Activated T-helper 1 cell treated with anti-CD3 and anti-CD28 coated beads, Interleukin-12 subunit alpha, Interleukin-12 subunit beta, Interleukin-2, Interleukin-4 antibody, amounts not matched to agents 30 ng/mL and 10 ng/mL and 1 ng/mL, durations not matched to agents 14 hours and 24 hours and 36 hours (primary cell): ENCODE results near the gene CCDC144A. TPM values are rescaled to one million over a fixed set of nuclear protein-coding genes. Genes with fewer than 3 reads are reported as not detected.
"Not testable (repeated sequence)": the region's sequence is repeated elsewhere in the genome, so short reads cannot be mapped to it uniquely, and the experiment has no call there.

Experiments
- DNase-seq: peaks from one replicate; pipeline ENCODE4 v3.0.0; 2021; ENCODE audit warnings: low spot score
- H3K27ac Mint-ChIP-seq: one replicate; pipeline ENCODE4 v1.8.0; 2021; ENCODE audit warnings: mild to moderate bottlenecking, mixed read lengths
- H3K27me3 Mint-ChIP-seq: one replicate; pipeline ENCODE4 v1.8.0; 2022; ENCODE audit warnings: mild to moderate bottlenecking, moderate library complexity, mixed read lengths; ENCODE audit not compliant: insufficient read depth
- H3K36me3 Mint-ChIP-seq: one replicate; pipeline ENCODE4 v1.8.0; 2021; ENCODE audit warnings: low read depth, mixed read lengths
- H3K4me1 Mint-ChIP-seq: one replicate; pipeline ENCODE4 v1.8.0; 2021; ENCODE audit warnings: low read depth, mixed read lengths
- H3K4me3 Mint-ChIP-seq: one replicate; pipeline ENCODE4 v1.8.0; 2021; ENCODE audit warnings: mild to moderate bottlenecking, moderate library complexity, mixed read lengths
- H3K9me3 Mint-ChIP-seq: one replicate; pipeline ENCODE4 v1.8.0; 2021; ENCODE audit warnings: mixed read lengths
- intact Hi-C: fragments of 100-400 bp; cut with micrococcal nuclease; formaldehyde crosslinking; loops from one replicate; pipeline ENCODE4 v1.15.1; 2024
- total RNA-seq: library from RNA; stranded (reverse); gene quantifications from 2 replicates; pipeline ENCODE4 v1.2.3, GENCODE V29; 2022

The CCDC144A gene
- total RNA-seq, 1 donor from 2014 or later = 3.1 TPM

DNA sequence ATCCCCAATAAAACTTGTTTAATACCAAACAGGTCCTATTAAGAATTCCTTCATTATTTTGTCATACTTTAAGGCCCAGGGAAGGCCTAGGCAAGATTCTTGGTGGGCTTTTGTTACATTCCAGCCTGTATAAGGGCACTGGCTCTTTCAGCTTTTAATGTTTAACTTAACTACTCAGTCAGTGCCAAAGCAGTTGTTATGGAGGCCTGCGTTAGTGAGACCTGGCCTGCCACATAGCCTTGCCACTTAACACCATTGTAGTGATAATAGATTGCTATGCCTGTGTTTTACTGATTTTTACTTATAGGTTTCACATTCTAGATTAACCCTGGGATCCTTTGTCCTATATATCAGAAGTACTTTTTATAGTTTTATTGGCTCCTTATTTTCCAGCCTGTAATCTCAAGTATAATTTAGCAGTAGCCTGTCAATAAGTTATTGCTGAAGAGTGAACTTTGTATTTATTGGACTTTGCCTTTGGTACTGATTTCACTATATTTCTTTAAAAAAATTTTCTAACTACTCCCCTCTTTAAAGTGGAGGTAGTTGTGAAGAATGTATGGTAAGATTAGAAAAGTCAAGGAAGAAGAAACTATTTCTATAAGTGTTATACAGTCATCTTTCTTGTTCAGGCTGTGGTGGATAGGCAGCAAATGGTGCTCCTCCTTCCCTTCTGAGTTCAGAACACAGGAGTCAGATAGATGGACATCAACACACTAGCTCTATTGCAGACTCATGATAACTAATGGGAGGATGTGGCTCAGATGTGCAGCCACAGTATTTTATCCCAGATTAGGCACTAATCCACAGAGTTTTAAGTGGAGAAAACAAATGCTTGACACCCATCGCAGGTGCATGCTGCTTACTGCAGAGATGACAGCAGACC lies 78.5 kb downstream of the CCDC144A start:
- H3K9me3 Mint-ChIP-seq, H3K4me3 Mint-ChIP-seq, intact Hi-C loops, DNase-seq, H3K4me1 Mint-ChIP-seq, H3K36me3 Mint-ChIP-seq, H3K27me3 Mint-ChIP-seq, H3K27ac Mint-ChIP-seq: not testable (repeated sequence)

DNA sequence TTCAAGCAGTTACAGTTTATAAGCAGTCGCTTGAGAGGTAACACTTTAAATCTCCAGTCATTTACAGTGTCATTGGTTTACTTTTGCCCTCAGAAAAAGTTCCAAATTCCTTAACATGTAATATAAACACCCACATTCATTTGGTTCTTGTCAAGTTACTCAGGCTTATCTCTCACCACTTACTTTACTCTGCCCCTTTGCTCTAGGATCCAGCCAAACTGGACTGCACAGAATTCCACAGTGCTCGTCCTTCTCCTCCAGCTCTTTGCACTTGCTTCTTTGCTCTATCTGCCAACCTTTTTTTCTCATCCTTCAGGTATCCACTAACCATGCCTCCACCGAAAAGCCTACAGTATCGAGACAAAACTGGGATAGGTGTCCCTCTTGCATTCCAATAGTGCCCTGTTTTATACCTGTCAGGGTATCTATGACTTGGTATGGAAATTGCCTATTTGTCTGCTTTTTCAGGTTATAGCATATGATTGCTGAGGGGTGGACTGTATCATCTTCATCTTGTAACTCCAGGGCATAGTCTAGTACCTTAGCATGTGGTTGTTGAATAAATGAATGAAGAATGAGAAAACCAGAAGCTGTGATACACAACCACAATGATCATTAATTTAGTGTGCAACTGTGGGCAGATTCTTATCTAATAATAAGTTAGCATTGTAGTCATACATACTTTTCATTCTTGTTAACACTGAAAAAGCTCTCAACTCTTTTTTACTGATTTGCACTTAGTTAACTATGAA lies 82.5 kb downstream of the CCDC144A start:
- intact Hi-C loops, H3K4me1 Mint-ChIP-seq, H3K4me3 Mint-ChIP-seq, H3K27ac Mint-ChIP-seq, H3K9me3 Mint-ChIP-seq, H3K27me3 Mint-ChIP-seq, DNase-seq, H3K36me3 Mint-ChIP-seq: not testable (repeated sequence)

DNA sequence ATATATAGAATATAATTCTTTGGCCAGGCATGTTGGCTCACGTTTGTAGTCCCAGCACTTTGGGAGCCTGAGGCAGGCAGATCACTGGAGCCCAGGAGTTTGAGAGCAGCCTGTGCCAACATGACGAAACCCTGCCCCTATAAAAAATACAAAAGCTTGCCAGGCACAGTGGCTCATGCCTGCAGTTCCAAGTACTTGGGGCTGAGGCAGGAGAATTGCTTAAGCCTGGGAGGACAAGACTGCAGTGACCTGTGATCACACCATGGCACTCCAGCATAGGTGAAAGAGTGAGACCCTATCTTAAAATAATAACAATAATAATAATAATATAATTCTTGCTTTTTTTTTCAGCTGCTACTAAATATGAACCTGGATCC lies 83.1 kb downstream of the CCDC144A start:
- H3K4me3 Mint-ChIP-seq, H3K9me3 Mint-ChIP-seq, H3K27me3 Mint-ChIP-seq, DNase-seq, intact Hi-C loops, H3K27ac Mint-ChIP-seq, H3K4me1 Mint-ChIP-seq, H3K36me3 Mint-ChIP-seq: not testable (repeated sequence)

GRCh38 chr17:16787851-16788250 lies 97.8 kb downstream of the CCDC144A start:
- DNase-seq, H3K27me3 Mint-ChIP-seq, H3K36me3 Mint-ChIP-seq, H3K27ac Mint-ChIP-seq, H3K9me3 Mint-ChIP-seq, H3K4me1 Mint-ChIP-seq, intact Hi-C loops, H3K4me3 Mint-ChIP-seq: not testable (repeated sequence)

DNA sequence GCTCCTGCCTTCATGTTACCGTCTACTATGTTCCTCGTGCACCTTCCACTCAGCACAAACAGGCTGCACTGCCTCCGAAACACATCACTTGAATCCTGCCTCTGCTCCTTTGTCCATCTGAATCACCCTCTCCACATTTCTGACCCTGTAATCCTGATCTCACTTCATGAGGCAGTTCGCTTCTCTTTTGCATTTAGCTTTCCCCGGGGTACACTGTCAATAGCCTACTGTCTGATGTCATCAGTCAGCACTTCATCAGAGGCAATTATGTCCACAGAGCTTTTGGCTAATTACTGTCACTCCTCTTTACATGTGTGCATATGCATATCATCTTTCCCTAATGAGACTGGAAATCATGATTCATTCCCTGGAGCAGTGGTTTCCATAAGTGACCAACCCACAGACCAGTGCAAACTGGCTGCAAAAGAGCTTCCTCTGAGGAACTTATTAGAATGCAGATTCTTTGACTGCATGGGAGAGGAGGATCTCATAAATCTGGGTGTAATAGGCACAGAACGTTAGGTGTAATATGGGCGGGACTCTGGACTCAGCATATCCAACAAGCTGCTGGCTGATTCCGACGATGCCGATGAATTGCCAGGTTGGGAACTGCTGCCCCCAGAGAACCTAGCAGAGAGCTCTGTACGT lies 99.0 kb downstream of the CCDC144A start:
- H3K36me3 Mint-ChIP-seq, DNase-seq, H3K4me3 Mint-ChIP-seq, H3K27ac Mint-ChIP-seq, H3K4me1 Mint-ChIP-seq, H3K27me3 Mint-ChIP-seq, intact Hi-C loops, H3K9me3 Mint-ChIP-seq: not testable (repeated sequence)

GRCh38 chr17:16789622-16790021 lies 99.6 kb downstream of the CCDC144A start:
- intact Hi-C loops, H3K9me3 Mint-ChIP-seq: not testable (repeated sequence)

DNA sequence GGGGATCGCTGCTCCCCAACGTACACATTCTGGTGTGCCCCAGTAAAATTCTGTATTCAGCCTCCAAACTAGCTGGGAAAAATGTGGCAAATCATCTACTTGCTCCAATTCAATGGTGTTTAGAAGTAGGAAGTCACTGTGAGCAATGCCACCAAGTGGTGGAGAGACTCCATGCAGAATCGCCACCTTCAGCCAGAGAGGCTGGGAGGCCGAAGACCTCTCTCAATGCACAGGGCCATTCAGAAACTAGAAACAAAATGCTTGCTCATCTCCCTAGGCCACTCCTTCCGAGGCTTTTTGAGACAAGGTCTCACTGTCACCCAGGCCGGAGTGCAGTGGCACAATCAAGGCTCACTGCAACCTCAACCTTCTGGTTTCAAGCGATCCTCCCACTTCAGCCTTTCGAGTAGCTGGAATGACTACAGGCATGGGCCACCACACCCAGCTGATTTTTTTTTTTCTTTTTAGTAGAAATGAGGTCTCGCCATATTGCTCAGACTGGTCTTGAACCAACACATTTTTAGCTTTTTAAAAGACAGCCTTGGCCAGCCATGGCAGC lies 100.4 kb downstream of the CCDC144A start:
- H3K4me3 Mint-ChIP-seq, H3K36me3 Mint-ChIP-seq, H3K4me1 Mint-ChIP-seq, DNase-seq, H3K9me3 Mint-ChIP-seq, intact Hi-C loops, H3K27me3 Mint-ChIP-seq, H3K27ac Mint-ChIP-seq: not testable (repeated sequence)

More at GRCh38 chr17:16789622-16790021, 99.6 kb downstream of the CCDC144A start:
- not testable (repeated sequence) for H3K27me3 Mint-ChIP-seq, H3K36me3 Mint-ChIP-seq, H3K4me1 Mint-ChIP-seq, H3K4me3 Mint-ChIP-seq, DNase-seq, H3K27ac Mint-ChIP-seq

GRCh38 chr17:16794215-16794614 lies 104.2 kb downstream of the CCDC144A start:
- H3K27me3 Mint-ChIP-seq, H3K36me3 Mint-ChIP-seq, intact Hi-C loops, H3K4me3 Mint-ChIP-seq, H3K4me1 Mint-ChIP-seq, H3K27ac Mint-ChIP-seq, DNase-seq, H3K9me3 Mint-ChIP-seq: not testable (repeated sequence)

DNA sequence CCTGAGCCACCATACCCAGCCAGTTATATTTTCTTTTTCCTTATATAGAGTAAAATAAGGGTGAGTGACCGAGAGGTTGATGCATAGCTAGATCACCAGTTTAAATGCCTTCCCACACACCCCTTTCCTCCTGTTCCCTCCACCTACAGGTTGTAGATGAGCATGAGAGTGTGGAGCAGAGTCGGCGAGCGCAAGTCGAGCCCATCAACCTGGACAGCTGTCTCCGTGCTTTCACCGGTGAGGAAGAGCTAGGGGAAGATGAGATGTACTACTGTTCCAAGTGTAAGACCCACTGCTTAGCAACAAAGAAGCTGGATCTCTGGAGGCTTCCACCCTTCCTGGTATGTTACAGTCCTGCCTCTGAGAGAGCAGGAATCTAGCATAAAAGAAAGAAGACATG lies 105.9 kb downstream of the CCDC144A start:
- H3K27me3 Mint-ChIP-seq, intact Hi-C loops, H3K4me3 Mint-ChIP-seq, H3K27ac Mint-ChIP-seq, H3K9me3 Mint-ChIP-seq, H3K4me1 Mint-ChIP-seq, DNase-seq, H3K36me3 Mint-ChIP-seq: not testable (repeated sequence)

DNA sequence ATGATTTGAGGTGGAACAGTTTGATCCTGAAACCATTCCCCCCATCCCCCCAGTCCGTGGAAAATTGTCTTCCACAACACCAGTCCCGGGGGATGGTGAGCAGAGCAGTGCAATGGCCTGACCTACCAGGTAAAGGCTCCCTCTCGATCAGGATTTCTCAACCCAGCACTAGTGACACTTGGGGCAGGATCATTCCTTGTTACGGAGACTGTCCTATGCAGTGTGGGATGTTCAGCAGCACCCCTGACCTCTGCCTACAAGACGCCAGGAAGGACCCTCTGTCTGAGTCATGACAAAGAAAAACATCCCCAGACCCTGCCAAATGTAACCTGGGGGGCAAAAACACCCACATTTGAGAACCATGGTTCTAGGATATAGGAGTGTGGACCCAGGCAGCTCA lies 114.8 kb downstream of the CCDC144A start:
- H3K9me3 Mint-ChIP-seq, intact Hi-C loops, H3K27me3 Mint-ChIP-seq, H3K4me1 Mint-ChIP-seq, H3K36me3 Mint-ChIP-seq, DNase-seq, H3K4me3 Mint-ChIP-seq, H3K27ac Mint-ChIP-seq: not testable (repeated sequence)

DNA sequence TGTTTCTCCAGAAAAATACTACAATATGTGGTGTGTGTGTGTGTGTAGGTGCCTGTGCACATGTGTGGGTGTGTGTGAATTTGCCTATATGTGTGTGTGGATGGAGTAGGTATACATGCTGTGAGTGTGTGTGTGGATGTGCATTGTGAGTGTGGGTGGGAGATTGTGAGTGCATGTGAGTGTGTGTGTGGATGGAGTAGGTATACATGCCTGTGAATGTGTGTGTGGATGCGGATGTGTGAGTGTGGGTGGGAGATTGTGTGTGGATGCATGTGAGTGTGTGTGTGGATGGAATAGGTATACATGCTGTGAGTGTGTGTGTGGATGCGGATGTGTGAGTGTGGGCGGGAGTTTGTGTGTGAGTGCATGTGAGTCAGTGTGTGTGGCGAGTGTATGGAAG lies 116.6 kb downstream of the CCDC144A start:
- H3K4me3 Mint-ChIP-seq, H3K36me3 Mint-ChIP-seq, H3K27ac Mint-ChIP-seq, H3K4me1 Mint-ChIP-seq, H3K9me3 Mint-ChIP-seq, H3K27me3 Mint-ChIP-seq, intact Hi-C loops, DNase-seq: not testable (repeated sequence)

GRCh38 chr17:16807620-16808019 lies 117.6 kb downstream of the CCDC144A start:
- H3K27ac Mint-ChIP-seq, intact Hi-C loops, H3K4me3 Mint-ChIP-seq, H3K4me1 Mint-ChIP-seq, H3K9me3 Mint-ChIP-seq, H3K36me3 Mint-ChIP-seq, H3K27me3 Mint-ChIP-seq, DNase-seq: not testable (repeated sequence)

- not testable (repeated sequence) for H3K27me3 Mint-ChIP-seq
Measured at GRCh38 chr17:16810236-16810635, 120.2 kb downstream of the CCDC144A start.

More at GRCh38 chr17:16810236-16810635, 120.2 kb downstream of the CCDC144A start:
- H3K4me3 Mint-ChIP-seq, DNase-seq, intact Hi-C loops, H3K27ac Mint-ChIP-seq, H3K9me3 Mint-ChIP-seq, H3K4me1 Mint-ChIP-seq, H3K36me3 Mint-ChIP-seq: not testable (repeated sequence)
